MG63 (cell line): ENCODE measurements around the gene EEPD1. TPM values are rescaled to one million over a fixed set of nuclear protein-coding genes. Genes with fewer than 3 reads are reported as not detected.
A peak's percentile ranks its signal among the peaks of the same experiment; 100 is the strongest.

Experiments
- DNase-seq: peaks from one replicate; pipeline ENCODE4 v3.0.0-alpha.2; 2020
- H3K27me3 ChIP-seq: fragments of 250-450 bp; sonication (Bioruptor Pico); 2 replicates; pipeline ENCODE4 v1.5.1; 2020; ENCODE audit warnings: mild to moderate bottlenecking, moderate library complexity
- H3K36me3 ChIP-seq: fragments of 250-450 bp; sonication (Bioruptor Pico); 2 replicates; pipeline ENCODE4 v1.5.1; 2020; ENCODE audit warnings: mild to moderate bottlenecking, moderate library complexity
- H3K4me3 ChIP-seq: fragments of 250-450 bp; sonication (Bioruptor Pico); 2 replicates; pipeline ENCODE4 v1.5.1; 2020; ENCODE audit warnings: mild to moderate bottlenecking, moderate library complexity
- H3K9me3 ChIP-seq: fragments of 250-450 bp; sonication (Bioruptor Pico); 2 replicates; pipeline ENCODE4 v1.5.1; 2020; ENCODE audit warnings: mild to moderate bottlenecking, moderate library complexity
- total RNA-seq: library from RNA; depleted of rRNA; stranded (reverse); fragments of >200 nt; shearing (Covaris generic); gene quantifications from 2 replicates; pipeline ENCODE4 v1.2.3, GENCODE V29; 2014; ENCODE audit warnings: low replicate concordance

Gene EEPD1
- total RNA-seq, 1 experiment from 2014 or later, result 8.6 TPM

GRCh38 chr7:36198854-36199266 lies 45.8 kb downstream of the EEPD1 start:
- no peaks in the 10 kb centered on the region for H3K27me3 ChIP-seq
- DNase-seq, result no peak
- H3K36me3 ChIP-seq, result no peaks in the 10 kb centered on the region
- no peak overlapping the region for H3K4me3 ChIP-seq
- H3K9me3 ChIP-seq, result no peaks in the 10 kb centered on the region

GRCh38 chr7:36199329-36199728 lies 46.3 kb downstream of the EEPD1 start:
- Histone ChIP-seq H3K27me3 (no peaks in the 10 kb centered on the region), H3K4me3 (no peak overlapping the region), H3K9me3 (no peaks in the 10 kb centered on the region), H3K36me3 (no peaks in the 10 kb centered on the region)
- no peak for DNase-seq

GRCh38 chr7:36201122-36201723 lies 48.2 kb downstream of the EEPD1 start:
- no peaks in the 10 kb centered on the region for H3K36me3 ChIP-seq
- DNase-seq, result no peak

GRCh38 chr7:36202398-36202797 lies 49.3 kb downstream of the EEPD1 start:
- DNase-seq, result no peak
- Histone ChIP-seq H3K36me3 (no peaks in the 10 kb centered on the region), H3K9me3 (no peaks in the 10 kb centered on the region), H3K4me3 (no peak overlapping the region), H3K27me3 (no peaks in the 10 kb centered on the region)

More at GRCh38 chr7:36201122-36201723, 48.2 kb downstream of the EEPD1 start:
- Histone ChIP-seq H3K4me3 (no peak overlapping the region), H3K9me3 (no peaks in the 10 kb centered on the region), H3K27me3 (no peaks in the 10 kb centered on the region)

GRCh38 chr7:36203071-36203790 lies 50.2 kb downstream of the EEPD1 start:
- Histone ChIP-seq H3K27me3 (no peaks in the 10 kb centered on the region), H3K36me3 (no peaks in the 10 kb centered on the region), H3K9me3 (no peaks in the 10 kb centered on the region), H3K4me3 (no peak overlapping the region)
- DNase-seq, result no peak

- H3K36me3 ChIP-seq, result no peaks in the 10 kb centered on the region
- no peaks in the 10 kb centered on the region for H3K9me3 ChIP-seq
- H3K4me3 ChIP-seq, result no peak overlapping the region
- H3K27me3 ChIP-seq, result no peaks in the 10 kb centered on the region
- DNase-seq, result no peak
Measured at GRCh38 chr7:36204044-36204663, 51.1 kb downstream of the EEPD1 start.

- Histone ChIP-seq H3K9me3 (no peaks in the 10 kb centered on the region), H3K4me3 (no peak overlapping the region), H3K36me3 (no peaks in the 10 kb centered on the region), H3K27me3 (no peaks in the 10 kb centered on the region)
- no peak for DNase-seq
Measured at GRCh38 chr7:36204929-36205635, 52.0 kb downstream of the EEPD1 start.

GRCh38 chr7:36205803-36206202 lies 52.7 kb downstream of the EEPD1 start:
- Histone ChIP-seq H3K9me3 (no peaks in the 10 kb centered on the region), H3K4me3 (no peak overlapping the region), H3K36me3 (no peaks in the 10 kb centered on the region), H3K27me3 (no peaks in the 10 kb centered on the region)
- no peak for DNase-seq

- H3K27me3 ChIP-seq, result no peaks in the 10 kb centered on the region
- no peak overlapping the region for H3K4me3 ChIP-seq
- DNase-seq, result peak; percentile 36
- no peaks in the 10 kb centered on the region for H3K9me3 ChIP-seq
- H3K36me3 ChIP-seq, result no peaks in the 10 kb centered on the region
Measured at GRCh38 chr7:36207451-36208291, 54.6 kb downstream of the EEPD1 start.

- no peak for DNase-seq
- no peaks in the 10 kb centered on the region for H3K9me3 ChIP-seq
- H3K27me3 ChIP-seq, result no peaks in the 10 kb centered on the region
- H3K36me3 ChIP-seq, result no peaks in the 10 kb centered on the region
- no peak overlapping the region for H3K4me3 ChIP-seq
Measured at GRCh38 chr7:36208426-36208825, 55.4 kb downstream of the EEPD1 start.

- Histone ChIP-seq H3K4me3 (no peak overlapping the region), H3K36me3 (no peaks in the 10 kb centered on the region), H3K27me3 (no peaks in the 10 kb centered on the region), H3K9me3 (no peaks in the 10 kb centered on the region)
- no peak for DNase-seq
Measured at GRCh38 chr7:36208997-36209813, 56.2 kb downstream of the EEPD1 start.

- Histone ChIP-seq H3K4me3 (no peak overlapping the region), H3K9me3 (no peaks in the 10 kb centered on the region), H3K27me3 (no peaks in the 10 kb centered on the region), H3K36me3 (no peaks in the 10 kb centered on the region)
- DNase-seq, result no peak
Measured at GRCh38 chr7:36209814-36210183, 56.7 kb downstream of the EEPD1 start.

- Histone ChIP-seq H3K27me3 (no peaks in the 10 kb centered on the region), H3K9me3 (no peaks in the 10 kb centered on the region), H3K4me3 (no peak overlapping the region), H3K36me3 (no peaks in the 10 kb centered on the region)
- DNase-seq, result no peak
Measured at GRCh38 chr7:36210291-36210922, 57.4 kb downstream of the EEPD1 start.

GRCh38 chr7:36214608-36215456 lies 61.8 kb downstream of the EEPD1 start:
- no peak for DNase-seq
- H3K9me3 ChIP-seq, result no peaks in the 10 kb centered on the region

GRCh38 chr7:36215457-36215765 lies 62.4 kb downstream of the EEPD1 start:
- Histone ChIP-seq H3K36me3 (no peaks in the 10 kb centered on the region), H3K27me3 (no peaks in the 10 kb centered on the region)
- DNase-seq, result no peak

More at GRCh38 chr7:36214608-36215456, 61.8 kb downstream of the EEPD1 start:
- no peaks in the 10 kb centered on the region for H3K36me3 ChIP-seq
- H3K27me3 ChIP-seq, result no peaks in the 10 kb centered on the region
- H3K4me3 ChIP-seq, result no peak overlapping the region

More at GRCh38 chr7:36215457-36215765, 62.4 kb downstream of the EEPD1 start:
- Histone ChIP-seq H3K9me3 (no peaks in the 10 kb centered on the region), H3K4me3 (no peak overlapping the region)
